Esophagus squamous epithelium (tissue), 5 donors: Measurements from ENCODE around the gene FAM110D. TPM values are rescaled to one million over a fixed set of nuclear protein-coding genes. Genes with fewer than 3 reads are reported as not detected.

ENCODE experiments used
- DNase-seq: peaks from one replicate; lab custom pipeline; 2025; lab: John Stamatoyannopoulos, UW
- H3K27ac ChIP-seq, 4 donors: fragments of 200-600 bp; sonication (generic); one replicate each; pipeline ENCODE4 v1.5.1; 2016 to 2019; ENCODE audit warnings: mild to moderate bottlenecking in 1 of 4
- H3K27me3 ChIP-seq, 4 donors: fragments of 200-600 bp; sonication (generic); 1 replicate in 3 of 4; 2 replicates in 1 of 4; pipeline versions ENCODE4 v1.5.1 to v1.6.0; 2017 to 2021; ENCODE audit warnings: antibody characterized with exemption in 1 of 4
- H3K36me3 ChIP-seq, 3 donors: fragments of 200-600 bp; sonication (generic); one replicate each; pipeline ENCODE4 v1.5.1; 2016 to 2019
- H3K4me1 ChIP-seq, 3 donors: fragments of 200-600 bp; sonication (generic); one replicate each; pipeline ENCODE4 v1.5.1; 2017 to 2019
- H3K4me3 ChIP-seq, 4 donors: fragments of 200-600 bp; sonication (generic); 1 replicate in 3 of 4; 2 replicates in 1 of 4; pipeline ENCODE4 v1.5.1; 2016 to 2019; ENCODE audit warnings: mild to moderate bottlenecking in 2 of 4, moderate library complexity in 1 of 4
- H3K9me3 ChIP-seq, 3 donors: fragments of 200-600 bp; sonication (generic); one replicate each; pipeline ENCODE4 v1.5.1; 2016 to 2019
- POLR2A ChIP-seq, 4 donors: fragments of 450-650 bp; IDR thresholded peaks; one replicate each; pipeline ENCODE4 v1.6.1; 2017; ENCODE audit warnings: antibody characterized with exemption in 4 of 4, mild to moderate bottlenecking in 4 of 4, moderate library complexity in 3 of 4
- WGBS, 2 donors: methylation state at CpG; one replicate each; pipeline ENCODE4 v1.1.5; 2018; 5-methylcytosine and 5-hydroxymethylcytosine counted together
- intact Hi-C: fragments of 100-400 bp; cut with DNase I; formaldehyde crosslinking; loops from one replicate; pipeline ENCODE4 v1.15.0; 2022
- total RNA-seq, 4 donors: library from RNA; depleted of rRNA; stranded (reverse); fragments of >200 nt; gene quantifications; one replicate each; pipeline ENCODE4 v1.1.0, GENCODE V29; 2016
- TF ChIP-seq, protein P1 (sequence below), 6 experiments: fragments of 450-650 bp in 4 of 6; fragments of 200-600 bp in 2 of 6; sonication (generic) in 2 of 6; IDR thresholded peaks; one replicate each; pipeline ENCODE4 v1.5.1; 2016 to 2019; ENCODE audit warnings: antibody characterized with exemption in 6 of 6, mild to moderate bottlenecking in 4 of 6, moderate library complexity in 4 of 6
- donor health status: DM: yes; HTN: yes; CAD: no.

FAM110D gene
- total RNA-seq, 4 donors from 2014 or later, result 0.23 to 5.1 (median 2.0) TPM

DNA sequence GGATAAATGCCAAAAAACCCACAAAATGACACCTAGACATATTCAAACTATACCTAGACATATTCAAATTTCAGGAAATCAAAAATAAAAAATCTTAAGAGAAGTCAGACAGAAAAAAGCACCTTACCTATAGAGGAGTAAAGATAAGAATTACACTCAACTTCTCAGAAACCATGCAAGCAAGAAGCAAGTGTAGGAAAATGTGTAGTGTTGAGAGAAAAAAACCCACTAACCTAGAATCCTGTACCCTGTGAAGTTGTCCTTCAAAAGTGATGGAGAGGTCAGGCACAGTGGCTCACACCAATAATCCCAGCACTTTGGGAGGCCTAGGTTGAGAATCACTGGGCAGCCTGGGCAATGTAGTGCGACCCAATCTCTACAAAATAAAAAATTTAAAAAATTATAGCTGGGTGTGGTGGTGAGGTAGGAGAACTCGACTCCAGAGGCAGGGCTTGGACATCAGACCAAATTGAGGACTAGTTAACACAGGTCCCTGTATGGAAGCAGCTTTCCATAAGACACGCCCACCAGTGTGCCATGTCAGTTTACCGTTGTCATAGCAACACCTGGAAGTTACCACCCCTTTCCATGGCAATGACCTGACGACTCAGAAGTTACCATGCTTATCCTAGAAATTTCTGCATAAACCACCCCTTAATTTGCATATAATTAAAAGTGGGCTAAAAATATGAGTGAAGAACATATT, 26.6 kb upstream of the FAM110D start:
- intact Hi-C loops, result no loop called here
- Histone ChIP-seq H3K9me3 (no peaks in the 10 kb centered on the region), H3K4me3 (no peak overlapping the region), H3K27me3 (no peaks in the 10 kb centered on the region), H3K4me1 (peaks cover 10 to 20% (median 11%) of the 10 kb centered on the region in 3 donors), H3K27ac (no peak overlapping the region), H3K36me3 (no peaks in the 10 kb centered on the region)
- TF ChIP-seq POLR2A (IDR thresholded peaks at IDR 0.05), result no peak
- TF ChIP-seq, protein P1, sequence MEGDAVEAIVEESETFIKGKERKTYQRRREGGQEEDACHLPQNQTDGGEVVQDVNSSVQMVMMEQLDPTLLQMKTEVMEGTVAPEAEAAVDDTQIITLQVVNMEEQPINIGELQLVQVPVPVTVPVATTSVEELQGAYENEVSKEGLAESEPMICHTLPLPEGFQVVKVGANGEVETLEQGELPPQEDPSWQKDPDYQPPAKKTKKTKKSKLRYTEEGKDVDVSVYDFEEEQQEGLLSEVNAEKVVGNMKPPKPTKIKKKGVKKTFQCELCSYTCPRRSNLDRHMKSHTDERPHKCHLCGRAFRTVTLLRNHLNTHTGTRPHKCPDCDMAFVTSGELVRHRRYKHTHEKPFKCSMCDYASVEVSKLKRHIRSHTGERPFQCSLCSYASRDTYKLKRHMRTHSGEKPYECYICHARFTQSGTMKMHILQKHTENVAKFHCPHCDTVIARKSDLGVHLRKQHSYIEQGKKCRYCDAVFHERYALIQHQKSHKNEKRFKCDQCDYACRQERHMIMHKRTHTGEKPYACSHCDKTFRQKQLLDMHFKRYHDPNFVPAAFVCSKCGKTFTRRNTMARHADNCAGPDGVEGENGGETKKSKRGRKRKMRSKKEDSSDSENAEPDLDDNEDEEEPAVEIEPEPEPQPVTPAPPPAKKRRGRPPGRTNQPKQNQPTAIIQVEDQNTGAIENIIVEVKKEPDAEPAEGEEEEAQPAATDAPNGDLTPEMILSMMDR (IDR thresholded peaks at IDR 0.05), result no peak
- DNase-seq, result no peak
- WGBS, 2 donors, result 69 to 70% methylated on average over 5 of the region's 5 CpGs

DNA sequence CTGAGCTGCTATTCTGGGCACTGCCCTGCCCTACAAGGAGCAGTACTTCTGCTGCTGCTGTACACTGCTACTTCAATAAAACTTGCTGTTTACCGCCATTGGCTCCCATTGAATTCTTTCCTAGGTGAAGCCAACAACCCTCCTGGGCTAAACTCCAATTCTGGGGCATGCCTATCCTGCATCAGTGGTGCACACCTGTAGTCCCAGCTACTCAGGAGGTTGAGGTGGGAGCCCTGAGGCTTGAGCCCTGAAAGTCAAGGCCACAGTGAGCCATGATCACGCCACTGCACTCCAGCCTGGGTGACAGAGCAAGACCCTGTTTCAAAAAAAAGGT, 26.1 kb upstream of the FAM110D start:
- H3K4me3 ChIP-seq, result no peak overlapping the region
- H3K9me3 ChIP-seq, result no peaks in the 10 kb centered on the region
- no peak overlapping the region for H3K27ac ChIP-seq
- TF ChIP-seq, protein P1 (IDR thresholded peaks at IDR 0.05), result no peak
- TF ChIP-seq POLR2A (IDR thresholded peaks at IDR 0.05), result no peak
- H3K4me1 ChIP-seq, result peaks cover 5 to 15% (median 6%) of the 10 kb centered on the region in 3 donors
- WGBS, 2 donors, result 88 to 100% methylated on average over 1 of the region's 2 CpGs
- H3K36me3 ChIP-seq, result no peaks in the 10 kb centered on the region
- DNase-seq, result no peak
- no peaks in the 10 kb centered on the region for H3K27me3 ChIP-seq
- intact Hi-C loops, result no loop called here

DNA sequence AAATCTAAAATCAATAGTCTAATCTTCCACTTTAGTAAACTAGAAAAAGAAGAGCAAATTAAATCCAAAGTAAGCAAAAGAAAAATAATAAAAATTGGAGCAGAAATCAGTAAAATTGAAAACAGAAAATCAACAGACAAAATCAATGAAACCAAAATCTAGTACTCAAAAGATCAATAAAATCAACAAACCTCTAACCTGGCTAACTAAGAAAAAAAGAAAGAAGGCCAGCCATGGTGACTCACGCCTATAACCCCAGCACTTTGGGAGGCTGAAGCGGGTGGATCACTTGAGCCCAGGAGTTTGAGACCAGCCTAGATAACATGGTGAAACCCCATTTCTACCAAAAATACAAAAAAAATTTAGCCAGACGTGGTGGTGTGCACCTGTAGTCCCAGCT, 24.4 kb upstream of the FAM110D start:
- TF ChIP-seq POLR2A (IDR thresholded peaks at IDR 0.05), result no peak
- TF ChIP-seq, protein P1 (IDR thresholded peaks at IDR 0.05), result no peak
- no peak overlapping the region for H3K27ac ChIP-seq
- no peaks in the 10 kb centered on the region for H3K9me3 ChIP-seq
- H3K27me3 ChIP-seq, result no peaks in the 10 kb centered on the region
- no peak for DNase-seq
- 90 to 93% methylated on average over 3 of the region's 3 CpGs for WGBS, 2 donors
- intact Hi-C loops, result no loop called here
- no peaks in the 10 kb centered on the region for H3K36me3 ChIP-seq
- no peaks in the 10 kb centered on the region for H3K4me1 ChIP-seq
- H3K4me3 ChIP-seq, result no peak overlapping the region

DNA sequence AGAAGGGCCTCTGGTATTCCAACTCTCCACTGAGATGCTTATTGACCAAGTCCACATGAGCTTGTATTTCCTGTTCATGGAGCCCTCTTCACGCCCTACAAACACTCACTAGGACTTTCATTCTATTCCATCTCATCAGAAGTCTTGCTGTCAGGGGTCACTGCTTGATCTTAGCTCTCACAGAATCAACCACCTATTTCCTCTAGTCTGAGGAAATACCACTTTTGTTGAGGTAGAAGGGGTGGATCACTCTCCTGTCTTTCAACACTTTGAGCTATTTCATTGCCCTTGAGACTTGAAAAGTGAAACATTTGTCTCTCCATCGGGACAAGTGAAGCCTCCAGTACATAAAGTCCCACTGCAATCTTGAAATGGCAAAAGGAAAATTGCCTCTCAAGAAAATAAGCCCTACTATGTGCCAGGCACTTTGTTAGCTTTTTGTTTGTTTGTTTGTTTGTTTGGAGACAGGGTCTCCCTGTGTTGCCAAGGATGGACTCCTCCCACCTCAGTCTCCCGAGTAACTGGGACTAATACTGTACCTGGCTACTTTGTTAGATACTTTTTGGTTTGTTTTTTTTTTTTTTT, 19.8 kb upstream of the FAM110D start:
- Histone ChIP-seq H3K27ac (no peak overlapping the region), H3K27me3 (no peaks in the 10 kb centered on the region), H3K4me3 (no peak overlapping the region), H3K4me1 (peaks cover 0 to 6% (median 0%) of the 10 kb centered on the region in 3 donors), H3K9me3 (no peaks in the 10 kb centered on the region), H3K36me3 (no peaks in the 10 kb centered on the region)
- no peak for DNase-seq
- TF ChIP-seq, protein P1 (IDR thresholded peaks at IDR 0.05), result no peak
- no peak for TF ChIP-seq POLR2A (IDR thresholded peaks at IDR 0.05)
- 59 to 71% methylated on average over 3 of the region's 3 CpGs for WGBS, 2 donors
- intact Hi-C loops, result no loop called here

DNA sequence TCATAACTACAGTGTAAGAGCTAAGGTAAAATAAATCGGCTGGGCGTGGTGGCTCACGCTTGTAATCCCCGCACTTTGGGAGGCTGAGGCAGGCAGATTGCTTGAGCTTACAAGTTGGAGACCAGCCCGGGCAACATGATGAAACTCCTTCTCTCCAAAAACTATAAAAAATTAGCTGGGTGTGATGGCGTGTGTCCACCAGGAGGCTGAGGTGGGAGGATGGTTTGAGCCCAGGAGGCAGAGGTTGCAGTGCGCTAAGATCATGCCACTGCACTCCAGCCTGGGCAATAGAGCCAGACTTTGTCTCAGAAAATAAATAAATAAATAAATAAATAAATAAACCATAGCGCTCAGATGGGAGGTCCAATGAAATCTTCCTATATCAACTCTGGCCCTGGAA, 16.7 kb upstream of the FAM110D start:
- Histone ChIP-seq H3K27me3 (peaks cover 0 to 7% (median 0%) of the 10 kb centered on the region in 4 donors), H3K4me3 (peak overlapping the region in 1 of 4 donors; percentile 6), H3K27ac (no peak overlapping the region), H3K9me3 (no peaks in the 10 kb centered on the region), H3K4me1 (peaks cover 0 to 14% (median 6%) of the 10 kb centered on the region in 3 donors), H3K36me3 (no peaks in the 10 kb centered on the region)
- TF ChIP-seq, protein P1 (IDR thresholded peaks at IDR 0.05), result peak in 2 of 6 experiments; percentile 13 to 21
- TF ChIP-seq POLR2A (IDR thresholded peaks at IDR 0.05), result no peak
- 68 to 73% methylated on average over 8 of the region's 8 CpGs for WGBS, 2 donors
- intact Hi-C loops, result no loop called here
- no peak for DNase-seq
